Peyer's patch (tissue), 4 donors: Measurements from ENCODE around the gene SKAP1. TPM values are rescaled to one million over a fixed set of nuclear protein-coding genes. Genes with fewer than 3 reads are reported as not detected.

ENCODE experiments used
- DNase-seq, 3 donors: peaks; one replicate each; pipeline ENCODE4 v3.0.0-alpha.2; 2017 to 2019
- H3K27ac ChIP-seq, 4 donors: fragments of 200-600 bp; sonication (generic); one replicate each; pipeline ENCODE4 v1.5.1; 2016 to 2019
- H3K27me3 ChIP-seq, 2 donors: fragments of 200-600 bp; sonication (generic); one replicate each; pipeline ENCODE4 v1.5.1; 2019
- H3K36me3 ChIP-seq, 3 donors: fragments of 200-600 bp; sonication (generic); one replicate each; pipeline ENCODE4 v1.5.1; 2016 to 2019
- H3K4me1 ChIP-seq, 4 donors: fragments of 200-600 bp; sonication (generic); one replicate each; pipeline ENCODE4 v1.5.1; 2016 to 2019
- H3K4me3 ChIP-seq, 4 donors: fragments of 200-600 bp; sonication (generic); 1 replicate in 3 of 4; 2 replicates in 1 of 4; pipeline ENCODE4 v1.5.1; 2016 to 2019; ENCODE audit warnings: mild to moderate bottlenecking in 1 of 4
- H3K9me3 ChIP-seq, 4 donors: fragments of 200-600 bp; sonication (generic); one replicate each; pipeline ENCODE4 v1.5.1; 2016 to 2019; ENCODE audit warnings: mild to moderate bottlenecking in 1 of 4
- CTCF ChIP-seq, 6 experiments: fragments of 450-650 bp in 4 of 6; fragments of 200-600 bp in 2 of 6; sonication (generic) in 1 of 6; IDR thresholded peaks; one replicate each; pipeline ENCODE4 v1.5.1; 2017 to 2019; ENCODE audit warnings: antibody characterized with exemption in 6 of 6, mild to moderate bottlenecking in 3 of 6, moderate library complexity in 1 of 6
- POLR2A ChIP-seq, 2 donors: fragments of 450-650 bp; IDR thresholded peaks; one replicate each; pipeline ENCODE4 v1.5.1; 2017; ENCODE audit warnings: antibody characterized with exemption in 2 of 2, mild to moderate bottlenecking in 2 of 2, moderate library complexity in 2 of 2
- total RNA-seq, 4 donors: library from RNA; depleted of rRNA; stranded (reverse); fragments of >200 nt; gene quantifications; one replicate each; pipeline ENCODE4 v1.1.0, GENCODE V29; 2016

SKAP1 gene
- total RNA-seq, 4 donors from 2014 or later, result 3.1 to 17.3 (median 6.5) TPM

- Histone ChIP-seq H3K27ac (no peak overlapping the region), H3K4me3 (no peak overlapping the region), H3K4me1 (peaks cover 0 to 14% (median 8%) of the 10 kb centered on the region in 4 donors), H3K9me3 (no peaks in the 10 kb centered on the region), H3K36me3 (no peaks in the 10 kb centered on the region), H3K27me3 (no peaks in the 10 kb centered on the region)
- no peak for TF ChIP-seq CTCF (IDR thresholded peaks at IDR 0.05)
- TF ChIP-seq POLR2A (IDR thresholded peaks at IDR 0.05), result no peak
- no peak for DNase-seq
Measured at GRCh38 chr17:48444516-48445247, 14.7 kb upstream of the SKAP1 start.

- H3K4me1 ChIP-seq, result peaks cover 0 to 15% (median 10%) of the 10 kb centered on the region in 4 donors
- H3K27ac ChIP-seq, result no peak overlapping the region
- TF ChIP-seq POLR2A (IDR thresholded peaks at IDR 0.05), result no peak
- TF ChIP-seq CTCF (IDR thresholded peaks at IDR 0.05), result no peak
- no peak overlapping the region for H3K4me3 ChIP-seq
- H3K9me3 ChIP-seq, result no peaks in the 10 kb centered on the region
- no peaks in the 10 kb centered on the region for H3K27me3 ChIP-seq
- no peak for DNase-seq
- no peaks in the 10 kb centered on the region for H3K36me3 ChIP-seq
Measured at GRCh38 chr17:48443712-48444111, 13.7 kb upstream of the SKAP1 start.

- Histone ChIP-seq H3K9me3 (no peaks in the 10 kb centered on the region), H3K4me1 (peaks cover 0 to 15% (median 10%) of the 10 kb centered on the region in 4 donors), H3K36me3 (no peaks in the 10 kb centered on the region), H3K27ac (peak overlapping the region in 1 of 4 donors; percentile 11), H3K4me3 (no peak overlapping the region), H3K27me3 (no peaks in the 10 kb centered on the region)
- TF ChIP-seq CTCF (IDR thresholded peaks at IDR 0.05) (no peak), POLR2A (IDR thresholded peaks at IDR 0.05) (no peak)
- DNase-seq, result no peak
Measured at GRCh38 chr17:48442819-48443218, 12.8 kb upstream of the SKAP1 start.

- no peaks in the 10 kb centered on the region for H3K36me3 ChIP-seq
- no peak for DNase-seq
- no peaks in the 10 kb centered on the region for H3K9me3 ChIP-seq
- H3K27ac ChIP-seq, result peak overlapping the region; percentile 28 to 49 (median 32)
- no peak for TF ChIP-seq POLR2A (IDR thresholded peaks at IDR 0.05)
- TF ChIP-seq CTCF (IDR thresholded peaks at IDR 0.05), result no peak
- no peaks in the 10 kb centered on the region for H3K27me3 ChIP-seq
- peaks cover 0 to 15% (median 10%) of the 10 kb centered on the region in 4 donors for H3K4me1 ChIP-seq
- H3K4me3 ChIP-seq, result no peak overlapping the region
Measured at GRCh38 chr17:48441862-48442261, 11.8 kb upstream of the SKAP1 start.

- no peak overlapping the region for H3K4me3 ChIP-seq
- no peaks in the 10 kb centered on the region for H3K27me3 ChIP-seq
- DNase-seq, result peak in 1 of 3 donors; percentile 61
- peaks cover 0 to 15% (median 10%) of the 10 kb centered on the region in 4 donors for H3K4me1 ChIP-seq
- H3K36me3 ChIP-seq, result no peaks in the 10 kb centered on the region
- no peaks in the 10 kb centered on the region for H3K9me3 ChIP-seq
- no peak for TF ChIP-seq POLR2A (IDR thresholded peaks at IDR 0.05)
- no peak for TF ChIP-seq CTCF (IDR thresholded peaks at IDR 0.05)
- H3K27ac ChIP-seq, result peak overlapping the region in 3 of 4 donors; percentile 43 to 68 (median 59)
Measured at GRCh38 chr17:48441231-48441711, 11.3 kb upstream of the SKAP1 start.
